CD4-positive, alpha-beta memory T cell (primary cell): Measurements from ENCODE around the gene MAPKAPK2. TPM values are rescaled to one million over a fixed set of nuclear protein-coding genes. Genes with fewer than 3 reads are reported as not detected.
A peak's percentile ranks its signal among the peaks of the same experiment; 100 is the strongest.

Experiments
- CTCF ChIA-PET: fragments of 350-600 bp; sonication (Branson Sonifier 250); formaldehyde crosslinking; loops from one replicate; lab custom pipeline; 2021; ENCODE audit warnings: inconsistent platforms; ENCODE audit not compliant: partially characterized antibody; lab: Charles Lee
- POLR2A ChIA-PET: fragments of 350-600 bp; sonication (Branson Sonifier 250); formaldehyde crosslinking; loops from one replicate; lab custom pipeline; 2021; ENCODE audit not compliant: partially characterized antibody; lab: Charles Lee
- DNase-seq, 5 donors: peaks; one replicate each; pipeline versions ENCODE4 v3.0.0 to v3.0.0-alpha.2; 2020 to 2022; ENCODE audit warnings: mixed read lengths in 1 of 5
- H3K27ac ChIP-seq: one replicate; pipeline ENCODE4 v1.7.0; 2013; ENCODE audit warnings: low read depth, low read length
- H3K27me3 ChIP-seq: 2 replicates; pipeline ENCODE4 v1.7.0; 2013; ENCODE audit warnings: mild to moderate bottlenecking, low read length, moderate library complexity; ENCODE audit not compliant: insufficient read depth
- H3K36me3 ChIP-seq: 2 replicates; pipeline ENCODE4 v1.7.0; 2013; ENCODE audit warnings: mild to moderate bottlenecking, low read length, moderate library complexity; ENCODE audit not compliant: insufficient read depth
- H3K4me1 ChIP-seq: 2 replicates; pipeline ENCODE4 v1.7.0; 2013; ENCODE audit warnings: mild to moderate bottlenecking, low read length, moderate library complexity; ENCODE audit not compliant: insufficient read depth
- H3K4me3 ChIP-seq, 2 donors: one replicate each; pipeline ENCODE4 v1.7.0; 2013; ENCODE audit warnings: low read length in 2 of 2, mild to moderate bottlenecking in 1 of 2
- H3K9me3 ChIP-seq, 2 donors: one replicate each; pipeline ENCODE4 v1.7.0; 2013; ENCODE audit warnings: low read length in 2 of 2, control low read depth in 1 of 2; ENCODE audit not compliant: control insufficient read depth in 1 of 2
- H3K27ac Mint-ChIP-seq, 7 donors: one replicate each; pipeline ENCODE4 v1.8.0; 2020 to 2021; ENCODE audit warnings: mixed read lengths in 7 of 7, mild to moderate bottlenecking in 6 of 7, inconsistent platforms in 3 of 7, moderate library complexity in 3 of 7
- H3K27me3 Mint-ChIP-seq, 2 donors: one replicate each; pipeline ENCODE4 v1.8.0; 2020 to 2021; ENCODE audit warnings: mixed read lengths in 2 of 2
- H3K36me3 Mint-ChIP-seq, 2 donors: one replicate each; pipeline ENCODE4 v1.8.0; 2020 to 2021; ENCODE audit warnings: mixed read lengths in 2 of 2, inconsistent platforms in 1 of 2, mild to moderate bottlenecking in 1 of 2
- H3K4me1 Mint-ChIP-seq, 4 donors: one replicate each; pipeline ENCODE4 v1.8.0; 2020 to 2021; ENCODE audit warnings: mixed read lengths in 4 of 4, mild to moderate bottlenecking in 1 of 4
- H3K4me3 Mint-ChIP-seq, 8 donors: one replicate each; pipeline ENCODE4 v1.8.0; 2020 to 2021; ENCODE audit warnings: mixed read lengths in 8 of 8, mild to moderate bottlenecking in 7 of 8, moderate library complexity in 6 of 8, inconsistent platforms in 3 of 8
- H3K9me3 Mint-ChIP-seq, 8 donors: one replicate each; pipeline ENCODE4 v1.8.0; 2020 to 2021; ENCODE audit warnings: mixed read lengths in 8 of 8, mild to moderate bottlenecking in 5 of 8, inconsistent platforms in 3 of 8, moderate library complexity in 1 of 8
- intact Hi-C: fragments of 100-400 bp; cut with micrococcal nuclease; formaldehyde crosslinking; loops from one replicate; pipeline ENCODE4 v1.15.1; 2023
- polyA plus RNA-seq, 2 donors: library from polyadenylated mRNA; unstranded; fragments of 300-500 nt; fragmentation: Illumina TruSeq; gene quantifications; one replicate each; pipeline ENCODE4 v1.2.3, GENCODE V29; 2021
- total RNA-seq, 2 experiments: library from RNA; stranded (reverse); gene quantifications; one replicate each; pipeline ENCODE4 v1.2.3, GENCODE V29; 2021

The MAPKAPK2 gene
- total and polyA plus RNA-seq, 4 experiments from 2014 or later, result 1.3 to 72.8 (median 37.8) TPM

DNA sequence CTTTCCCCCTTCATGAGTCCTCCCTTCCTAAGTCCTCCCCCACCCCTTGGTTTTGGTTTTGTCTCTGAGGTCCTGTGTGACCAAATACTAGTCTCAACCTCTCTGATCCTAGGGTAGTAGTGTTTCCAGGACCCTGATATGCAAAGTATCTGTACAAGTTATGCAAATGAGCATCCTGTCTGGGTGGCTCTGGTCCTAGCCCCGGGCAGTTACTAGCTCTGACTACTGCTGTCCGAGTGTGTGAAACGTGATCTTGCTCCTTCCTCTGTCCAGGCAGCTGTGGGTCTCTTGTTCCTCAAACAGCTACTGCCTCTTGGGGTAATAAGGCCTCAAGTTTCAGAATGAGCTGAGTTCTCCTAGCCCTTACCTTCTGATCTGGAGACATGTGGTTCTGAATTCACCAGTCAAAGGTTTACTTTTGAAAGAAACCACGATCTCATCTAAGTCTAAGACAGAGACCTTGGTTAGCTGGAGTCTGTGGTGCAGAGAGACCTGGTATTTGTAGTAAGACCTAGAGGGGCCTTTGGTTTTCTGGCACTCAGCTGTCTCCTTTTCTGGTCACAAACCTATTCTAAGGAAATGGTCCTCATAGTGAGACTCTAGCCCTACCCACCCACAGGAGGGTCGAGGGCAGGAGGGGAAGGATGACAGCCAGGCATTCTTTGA lies 54.8 kb downstream of the MAPKAPK2 start:
- DNase-seq, result peak in 3 of 5 donors; percentile 25 to 43 (median 38)
- Mint-ChIP-seq H3K27me3 (no peaks in the 10 kb centered on the region), H3K4me1 (peaks cover 49 to 88% (median 70%) of the 10 kb centered on the region in 4 donors), H3K27ac (peak overlapping the region; percentile 84 to 97 (median 94)), H3K4me3 (peak overlapping the region; percentile 15 to 85 (median 52)), H3K36me3 (peaks cover under 1 to 6% of the 10 kb centered on the region in 2 donors), H3K9me3 (no peaks in the 10 kb centered on the region)
- intact Hi-C loops, result loop anchor here (2.0 kb wide), 1 partner anchor 27 kb away; no protein-coding TSS in a partner anchor
- Histone ChIP-seq H3K27ac (no peak overlapping the region), H3K4me1 (peaks cover 70% of the 10 kb centered on the region), H3K4me3 (no peak overlapping the region), H3K36me3 (no peaks in the 10 kb centered on the region), H3K9me3 (no peaks in the 10 kb centered on the region), H3K27me3 (no peaks in the 10 kb centered on the region)
- ChIA-PET CTCF (interaction anchor here (0.7 to 3.1 kb wide), 20 partner anchors 13 to 242 kb away, joined by 3 to 19 read pairs (median 4); partner anchors contain the start of genes FCMR, IL10 and IL20), POLR2A (interaction anchor here (0.8 to 2.7 kb wide), 6 partner anchors 13 to 65 kb away, joined by 3 to 10 read pairs (median 6); no protein-coding TSS in a partner anchor)

DNA sequence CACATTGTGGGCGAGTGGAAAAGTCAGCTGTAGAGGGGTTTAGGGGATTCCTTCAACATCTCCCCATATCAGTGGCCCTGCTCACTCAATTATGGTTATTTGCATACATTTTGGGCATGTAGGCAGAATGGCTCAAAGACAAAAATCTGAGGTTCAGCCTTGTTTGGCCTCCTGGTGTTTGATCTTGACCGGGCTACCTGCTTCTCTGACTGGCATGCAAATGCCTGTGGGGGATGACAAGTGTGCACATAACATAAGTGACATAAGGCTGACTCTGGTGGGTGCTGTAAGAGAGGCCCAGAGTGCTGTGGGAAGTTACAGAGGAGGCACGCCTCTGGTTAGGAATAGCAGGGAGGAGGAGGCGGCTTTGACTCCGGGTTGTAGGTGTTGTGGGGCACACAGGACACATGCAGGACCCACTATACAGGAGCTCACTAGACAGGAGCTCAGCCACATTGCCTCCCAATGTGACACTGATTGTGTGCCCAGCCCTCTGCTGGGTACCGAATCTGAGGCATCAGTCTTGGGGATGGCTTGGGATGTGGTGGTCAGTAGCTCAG lies 56.5 kb downstream of the MAPKAPK2 start:
- H3K36me3 ChIP-seq, result no peaks in the 10 kb centered on the region
- H3K4me1 ChIP-seq, result peaks cover 59% of the 10 kb centered on the region
- Mint-ChIP-seq H3K36me3 (peaks cover 0 to 2% of the 10 kb centered on the region in 2 donors), H3K4me1 (peaks cover 46 to 86% (median 61%) of the 10 kb centered on the region in 4 donors), H3K9me3 (no peaks in the 10 kb centered on the region), H3K4me3 (no peak overlapping the region), H3K27me3 (no peaks in the 10 kb centered on the region), H3K27ac (peak overlapping the region in 5 of 7 donors; percentile 2 to 94 (median 53))
- ChIA-PET CTCF (interaction anchor here (0.7 to 3.1 kb wide), 9 partner anchors 14 to 171 kb away, joined by 3 to 19 read pairs (median 6); no protein-coding TSS in a partner anchor), POLR2A (interaction anchor here (1.3 to 2.7 kb wide), 3 partner anchors 17 to 63 kb away, joined by 4 to 8 read pairs (median 8); no protein-coding TSS in a partner anchor)
- intact Hi-C loops, result no loop called here
- no peaks in the 10 kb centered on the region for H3K9me3 ChIP-seq
- no peak for DNase-seq
- no peak overlapping the region for H3K27ac ChIP-seq
- H3K4me3 ChIP-seq, result no peak overlapping the region
- no peaks in the 10 kb centered on the region for H3K27me3 ChIP-seq

GRCh38 chr1:206742719-206743383 lies 58.1 kb downstream of the MAPKAPK2 start:
- Histone ChIP-seq H3K36me3 (no peaks in the 10 kb centered on the region), H3K4me1 (peaks cover 43% of the 10 kb centered on the region), H3K4me3 (no peak overlapping the region), H3K9me3 (no peaks in the 10 kb centered on the region), H3K27me3 (no peaks in the 10 kb centered on the region), H3K27ac (no peak overlapping the region)
- CTCF ChIA-PET, result interaction anchor here (1.0 to 3.6 kb wide), 4 partner anchors 8 to 56 kb away, joined by 4 to 21 read pairs (median 4); no protein-coding TSS in a partner anchor
- no peak for DNase-seq
- peaks cover 0 to under 1% of the 10 kb centered on the region in 2 donors for H3K36me3 Mint-ChIP-seq
- H3K27ac Mint-ChIP-seq, result peak overlapping the region in 6 of 7 donors; percentile 31 to 70 (median 51)
- H3K4me3 Mint-ChIP-seq, result peak overlapping the region in 3 of 8 donors; percentile 3 to 20 (median 13)
- H3K27me3 Mint-ChIP-seq, result no peaks in the 10 kb centered on the region
- H3K9me3 Mint-ChIP-seq, result no peaks in the 10 kb centered on the region
- POLR2A ChIA-PET, result interaction anchor here (0.9 to 3.6 kb wide), 6 partner anchors 8 to 158 kb away, joined by 3 to 12 read pairs (median 4); no protein-coding TSS in a partner anchor
- intact Hi-C loops, result no loop called here
- peaks cover 34 to 82% (median 49%) of the 10 kb centered on the region in 4 donors for H3K4me1 Mint-ChIP-seq

DNA sequence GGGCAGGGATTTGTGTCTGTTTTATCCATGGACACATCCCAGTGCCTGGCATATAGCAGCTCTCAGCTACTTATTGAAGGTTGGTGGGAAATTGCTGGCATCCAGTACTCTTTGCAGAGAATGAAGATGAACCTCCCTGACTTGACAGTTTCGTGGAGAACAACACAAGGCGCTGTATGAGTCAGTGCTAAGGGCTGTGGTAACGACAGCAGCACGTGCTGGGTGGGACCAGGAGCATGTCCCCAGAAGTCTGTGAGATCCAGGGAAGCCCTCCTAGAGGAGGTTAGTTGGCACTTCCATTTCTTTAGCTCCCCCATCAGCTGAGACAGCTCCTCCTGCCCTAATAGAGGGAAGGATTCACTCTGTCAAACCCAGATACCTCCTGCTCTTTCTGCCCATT lies 60.0 kb downstream of the MAPKAPK2 start:
- no peak overlapping the region for H3K4me3 ChIP-seq
- intact Hi-C loops, result no loop called here
- DNase-seq, result peak in 1 of 5 donors; percentile 44
- H3K4me1 ChIP-seq, result peaks cover 25% of the 10 kb centered on the region
- H3K27ac ChIP-seq, result no peak overlapping the region
- ChIA-PET CTCF (interaction anchor here (0.7 to 3.6 kb wide), 11 partner anchors 10 to 114 kb away, joined by 3 to 21 read pairs (median 3); no protein-coding TSS in a partner anchor), POLR2A (interaction anchor here (0.5 to 3.6 kb wide), 7 partner anchors 8 to 186 kb away, joined by 3 to 12 read pairs (median 3); partner anchors contain the start of gene IL19)
- no peaks in the 10 kb centered on the region for H3K9me3 ChIP-seq
- H3K36me3 ChIP-seq, result no peaks in the 10 kb centered on the region
- H3K27me3 ChIP-seq, result no peaks in the 10 kb centered on the region
- H3K27ac Mint-ChIP-seq, result peak overlapping the region in 5 of 7 donors; percentile 33 to 78 (median 48)
- H3K27me3 Mint-ChIP-seq, result no peaks in the 10 kb centered on the region
- H3K9me3 Mint-ChIP-seq, result peaks cover 0 to 2% (median 0%) of the 10 kb centered on the region in 8 donors
- peak overlapping the region in 3 of 8 donors; percentile 31 to 60 (median 39) for H3K4me3 Mint-ChIP-seq
- peaks cover 20 to 64% (median 33%) of the 10 kb centered on the region in 4 donors for H3K4me1 Mint-ChIP-seq
- no peaks in the 10 kb centered on the region for H3K36me3 Mint-ChIP-seq

DNA sequence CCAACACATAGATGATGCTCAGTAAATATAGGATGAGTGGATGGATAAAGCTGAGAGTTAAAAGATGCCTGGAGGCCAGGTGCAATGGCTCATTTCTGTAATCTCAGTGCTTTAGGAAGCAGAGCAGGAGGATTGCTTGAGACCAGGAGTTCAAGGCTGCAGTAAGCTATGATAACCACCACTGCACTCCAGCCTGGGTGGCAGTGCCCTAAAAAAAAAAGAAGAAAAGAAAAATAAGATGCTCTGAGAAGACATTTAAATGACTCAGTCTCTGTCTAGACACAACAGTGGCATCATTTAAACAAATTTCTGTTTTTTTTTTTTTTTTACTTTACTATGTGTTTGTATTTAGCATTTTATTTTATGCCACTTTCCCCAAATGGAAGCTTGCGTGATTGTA lies 60.6 kb downstream of the MAPKAPK2 start:
- Mint-ChIP-seq H3K36me3 (no peaks in the 10 kb centered on the region), H3K4me3 (peak overlapping the region in 1 of 8 donors; percentile 13), H3K9me3 (peaks cover 0 to 2% (median 0%) of the 10 kb centered on the region in 8 donors), H3K27me3 (no peaks in the 10 kb centered on the region), H3K4me1 (peaks cover 17 to 59% (median 29%) of the 10 kb centered on the region in 4 donors), H3K27ac (peak overlapping the region in 2 of 7 donors; percentile 23 to 75)
- no peak overlapping the region for H3K4me3 ChIP-seq
- intact Hi-C loops, result no loop called here
- peaks cover 19% of the 10 kb centered on the region for H3K4me1 ChIP-seq
- CTCF ChIA-PET, result interaction anchor here (1.0 to 3.6 kb wide), 11 partner anchors 10 to 113 kb away, joined by 3 to 21 read pairs (median 3); no protein-coding TSS in a partner anchor
- H3K36me3 ChIP-seq, result no peaks in the 10 kb centered on the region
- H3K27ac ChIP-seq, result no peak overlapping the region
- H3K9me3 ChIP-seq, result no peaks in the 10 kb centered on the region
- DNase-seq, result peak in 1 of 5 donors; percentile 50
- POLR2A ChIA-PET, result interaction anchor here (0.6 to 3.6 kb wide), 7 partner anchors 8 to 158 kb away, joined by 3 to 12 read pairs (median 3); partner anchors contain the start of gene IL19
- no peaks in the 10 kb centered on the region for H3K27me3 ChIP-seq

- no peaks in the 10 kb centered on the region for H3K36me3 ChIP-seq
- Mint-ChIP-seq H3K27ac (peak overlapping the region in 2 of 7 donors; percentile 53 to 76), H3K27me3 (no peaks in the 10 kb centered on the region), H3K36me3 (no peaks in the 10 kb centered on the region), H3K9me3 (peaks cover 0 to 2% (median 0%) of the 10 kb centered on the region in 8 donors), H3K4me1 (peaks cover 16 to 31% (median 23%) of the 10 kb centered on the region in 4 donors), H3K4me3 (no peak overlapping the region)
- H3K4me3 ChIP-seq, result no peak overlapping the region
- no peaks in the 10 kb centered on the region for H3K9me3 ChIP-seq
- H3K4me1 ChIP-seq, result peaks cover 10% of the 10 kb centered on the region
- H3K27me3 ChIP-seq, result no peaks in the 10 kb centered on the region
- ChIA-PET POLR2A (interaction anchor here (1.0 to 1.1 kb wide), 2 partner anchors 10 to 18 kb away, joined by 3 read pairs; no protein-coding TSS in a partner anchor), CTCF (interaction anchor here (0.9 to 2.6 kb wide), 7 partner anchors 8 to 157 kb away, joined by 3 to 14 read pairs (median 3); no protein-coding TSS in a partner anchor)
- H3K27ac ChIP-seq, result no peak overlapping the region
- no peak for DNase-seq
- intact Hi-C loops, result no loop called here
Measured at GRCh38 chr1:206748348-206749030, 63.8 kb downstream of the MAPKAPK2 start.
